Upper lobe of left lung (tissue), 4 donors: Measurements from ENCODE around the gene C22orf42.

Source experiments
- CTCF ChIP-seq, 6 experiments: fragments of 450-650 bp in 4 of 6; fragments of 200-600 bp in 2 of 6; sonication (generic) in 2 of 6; IDR thresholded peaks; one replicate each; pipeline ENCODE4 v1.5.1; 2016 to 2019; ENCODE audit warnings: antibody characterized with exemption in 6 of 6
- POLR2A ChIP-seq, 4 donors: fragments of 450-650 bp; IDR thresholded peaks; one replicate each; pipeline ENCODE4 v1.5.1; 2016 to 2017; ENCODE audit warnings: antibody characterized with exemption in 4 of 4, mild to moderate bottlenecking in 2 of 4
- POLR2AphosphoS5 ChIP-seq, 2 donors: sonication (generic); formaldehyde crosslinking; IDR thresholded peaks; one replicate each; pipeline ENCODE4 v1.5.1; 2017; ENCODE audit warnings: antibody characterized with exemption in 2 of 2

- TF ChIP-seq CTCF (IDR thresholded peaks at IDR 0.05) (no peak), POLR2AphosphoS5 (IDR thresholded peaks at IDR 0.05) (no peak), POLR2A (IDR thresholded peaks at IDR 0.05) (no peak)
Observed at GRCh38 chr22:32123657-32124056, 35.4 kb downstream of the C22orf42 start.
